ENCODE measurements around the gene GRM4. TPM values are rescaled to one million over a fixed set of nuclear protein-coding genes. Genes with fewer than 3 reads are reported as not detected.

The GRM4 gene
- total RNA-seq, 6 experiments from 2014 or later, result not detected

GRCh38 chr6:34065466-34066217 lies 80.2 kb downstream of the GRM4 start:
- ATAC-seq (peak in 1 of 4 donors; percentile 17), DNase-seq (no peak)
- Histone ChIP-seq H3K36me3 (no peaks in the 10 kb centered on the region), H3K27ac (no peak overlapping the region), H3K9me3 (no peaks in the 10 kb centered on the region), H3K4me1 (no peaks in the 10 kb centered on the region), H3K27me3 (no peaks in the 10 kb centered on the region), H3K4me3 (no peak overlapping the region)
- TF ChIP-seq CTCF (IDR thresholded peaks at IDR 0.05), result no peak
- no peak for TF ChIP-seq POLR2A (IDR thresholded peaks at IDR 0.05)
- intact Hi-C loops (cut with DNase I), result no loop called here
- 49% methylated on average over 12 of the region's 24 CpGs for WGBS (ENCODE audit: insufficient coverage, low coverage, low lambda C conversion rate, missing lambda C conversion rate)

GRCh38 chr6:34064675-34065074 lies 81.2 kb downstream of the GRM4 start:
- Histone ChIP-seq H3K27ac (no peak overlapping the region), H3K4me1 (no peaks in the 10 kb centered on the region), H3K9me3 (no peaks in the 10 kb centered on the region), H3K4me3 (no peak overlapping the region), H3K36me3 (no peaks in the 10 kb centered on the region), H3K27me3 (no peaks in the 10 kb centered on the region)
- intact Hi-C loops (cut with DNase I), result no loop called here
- no peak for ATAC-seq
- TF ChIP-seq POLR2A (IDR thresholded peaks at IDR 0.05) (no peak), CTCF (IDR thresholded peaks at IDR 0.05) (no peak)
- no peak for DNase-seq
- no CpG with 5 or more reads among the region's 7 CpGs for WGBS (ENCODE audit: insufficient coverage, low coverage, low lambda C conversion rate, missing lambda C conversion rate)

GRCh38 chr6:34063651-34064050 lies 82.2 kb downstream of the GRM4 start:
- intact Hi-C loops (cut with DNase I), result no loop called here

GRCh38 chr6:34062815-34063214 lies 83.1 kb downstream of the GRM4 start:
- no peak for ATAC-seq
- Histone ChIP-seq H3K36me3 (no peaks in the 10 kb centered on the region), H3K27me3 (no peaks in the 10 kb centered on the region), H3K4me1 (no peaks in the 10 kb centered on the region), H3K9me3 (no peaks in the 10 kb centered on the region), H3K27ac (no peak overlapping the region), H3K4me3 (no peak overlapping the region)
- WGBS (ENCODE audit: insufficient coverage, low coverage, low lambda C conversion rate, missing lambda C conversion rate), result no CpG with 5 or more reads among the region's 7 CpGs
- intact Hi-C loops (cut with DNase I), result no loop called here
- no peak for DNase-seq
- TF ChIP-seq CTCF (IDR thresholded peaks at IDR 0.05), result no peak
- no peak for TF ChIP-seq POLR2A (IDR thresholded peaks at IDR 0.05)

More at GRCh38 chr6:34063651-34064050, 82.2 kb downstream of the GRM4 start:
- no peak for ATAC-seq
- 42% methylated on average over 2 of the region's 6 CpGs for WGBS (ENCODE audit: insufficient coverage, low coverage, low lambda C conversion rate, missing lambda C conversion rate)
- no peak overlapping the region for H3K4me3 ChIP-seq
- no peak for DNase-seq
- TF ChIP-seq POLR2A (IDR thresholded peaks at IDR 0.05), result no peak
- no peak for TF ChIP-seq CTCF (IDR thresholded peaks at IDR 0.05)
- H3K4me1 ChIP-seq, result no peaks in the 10 kb centered on the region
- no peaks in the 10 kb centered on the region for H3K9me3 ChIP-seq
- H3K27ac ChIP-seq, result no peak overlapping the region
- no peaks in the 10 kb centered on the region for H3K36me3 ChIP-seq
- H3K27me3 ChIP-seq, result no peaks in the 10 kb centered on the region

Data from right lobe of liver (tissue), 6 donors.